HG03108 (cell line): Measurements from ENCODE around the gene NUP93.
"Not testable (repeated sequence)": the region's sequence is repeated elsewhere in the genome, so short reads cannot be mapped to it uniquely, and the experiment has no call there.

Source experiments
- ATAC-seq: cut with Tn5 transposase; IDR thresholded peaks from one replicate; pipeline ENCODE4 v1.9.1; 2021; ENCODE audit warnings: moderate library complexity; ENCODE audit not compliant: unreplicated experiment

NUP93 gene

GRCh38 chr16:56774016-56774680, 44.2 kb downstream of the NUP93 start:
- no peak for ATAC-seq

GRCh38 chr16:56775162-56775561, 45.2 kb downstream of the NUP93 start:
- ATAC-seq = no peak

- ATAC-seq = no peak
Observed at GRCh38 chr16:56776562-56776961, 46.6 kb downstream of the NUP93 start.

GRCh38 chr16:56777001-56777400, 47.1 kb downstream of the NUP93 start:
- no peak for ATAC-seq

- no peak for ATAC-seq
Observed at GRCh38 chr16:56777482-56777881, 47.6 kb downstream of the NUP93 start.

GRCh38 chr16:56779906-56780305, 50.0 kb downstream of the NUP93 start:
- no peak for ATAC-seq

- no peak for ATAC-seq
Observed at GRCh38 chr16:56780646-56781045, 50.7 kb downstream of the NUP93 start.

GRCh38 chr16:56781528-56781961, 51.6 kb downstream of the NUP93 start:
- no peak for ATAC-seq

GRCh38 chr16:56783344-56783743, 53.4 kb downstream of the NUP93 start:
- no peak for ATAC-seq

- no peak for ATAC-seq
Observed at GRCh38 chr16:56785317-56785716, 55.4 kb downstream of the NUP93 start.

- no peak for ATAC-seq
Observed at GRCh38 chr16:56787167-56787566, 57.2 kb downstream of the NUP93 start.

- ATAC-seq = no peak
Observed at GRCh38 chr16:56788435-56788834, 58.5 kb downstream of the NUP93 start.

GRCh38 chr16:56789360-56789759, 59.4 kb downstream of the NUP93 start:
- no peak for ATAC-seq

GRCh38 chr16:56792967-56793366, 63.0 kb downstream of the NUP93 start:
- ATAC-seq = no peak

- no peak for ATAC-seq
Observed at GRCh38 chr16:56793492-56793891, 63.6 kb downstream of the NUP93 start.

GRCh38 chr16:56795011-56795410, 65.1 kb downstream of the NUP93 start:
- no peak for ATAC-seq

GRCh38 chr16:56797038-56797437, 67.1 kb downstream of the NUP93 start:
- ATAC-seq = not testable (repeated sequence)

GRCh38 chr16:56797861-56798260, 67.9 kb downstream of the NUP93 start:
- ATAC-seq = no peak

GRCh38 chr16:56798955-56799354, 69.0 kb downstream of the NUP93 start:
- ATAC-seq = no peak

- ATAC-seq = no peak
Observed at GRCh38 chr16:56800355-56800754, 70.4 kb downstream of the NUP93 start.

- ATAC-seq = no peak
Observed at GRCh38 chr16:56801762-56802161, 71.8 kb downstream of the NUP93 start.

GRCh38 chr16:56807011-56807675, 77.2 kb downstream of the NUP93 start:
- no peak for ATAC-seq

- ATAC-seq = not testable (repeated sequence)
Observed at GRCh38 chr16:56807676-56808067, 77.7 kb downstream of the NUP93 start.
